ENCODE data around the gene WNK4.
A peak's percentile ranks its signal among the peaks of the same experiment; 100 is the strongest.

The WNK4 gene

GRCh38 chr17:42797067-42798007 is 16.9 kb downstream of the WNK4 start:
- no peak for DNase-seq (ENCODE audit: low read depth)

GRCh38 chr17:42798011-42798382 is 17.6 kb downstream of the WNK4 start:
- DNase-seq (ENCODE audit: low read depth) = no peak

- DNase-seq (ENCODE audit: low read depth) = peak; percentile 54
These were observed 18.3 kb downstream of the WNK4 start, which contains the start of the genes CNTD1 and COA3 for GRCh38 chr17:42798383-42799380. CNTD1 (plus strand) TSS chr17:42798861; CDS start chr17:42799068, 207 bp downstream. COA3 (minus strand) TSS chr17:42798704; CDS start chr17:42798681, 23 bp downstream.

GRCh38 chr17:42803074-42803883 is 22.9 kb downstream of the WNK4 start:
- DNase-seq (ENCODE audit: low read depth) = no peak

GRCh38 chr17:42804918-42805367 is 24.5 kb downstream of the WNK4 start:
- DNase-seq (ENCODE audit: low read depth) = no peak

- no peak for DNase-seq (ENCODE audit: low read depth)
These were observed 25.8 kb downstream of the WNK4 start for GRCh38 chr17:42806249-42806648.

- no peak for DNase-seq (ENCODE audit: low read depth)
These were observed 28.8 kb downstream of the WNK4 start for GRCh38 chr17:42809250-42809649.

GRCh38 chr17:42814633-42815399 is 34.4 kb downstream of the WNK4 start:
- no peak for DNase-seq (ENCODE audit: low read depth)

GRCh38 chr17:42817866-42818265 is 37.5 kb downstream of the WNK4 start:
- DNase-seq (ENCODE audit: low read depth) = no peak

GRCh38 chr17:42818379-42818778 is 38.0 kb downstream of the WNK4 start:
- no peak for DNase-seq (ENCODE audit: low read depth)

GRCh38 chr17:42819939-42820535 is 39.6 kb downstream of the WNK4 start:
- peak; percentile 47 for DNase-seq (ENCODE audit: low read depth)

- DNase-seq (ENCODE audit: low read depth) = no peak
These were observed 40.8 kb downstream of the WNK4 start for GRCh38 chr17:42821176-42821575.

GRCh38 chr17:42827472-42827871 is 47.1 kb downstream of the WNK4 start:
- DNase-seq (ENCODE audit: low read depth) = no peak

- no peak for DNase-seq (ENCODE audit: low read depth)
These were observed 50.6 kb downstream of the WNK4 start for GRCh38 chr17:42830971-42831370.

GRCh38 chr17:42832213-42832933 is 52.0 kb downstream of the WNK4 start:
- no peak for DNase-seq (ENCODE audit: low read depth)

- peak; percentile 83 for DNase-seq (ENCODE audit: low read depth)
These were observed 52.7 kb downstream of the WNK4 start, which contains the start of gene PSME3 for GRCh38 chr17:42832934-42833766. PSME3 (plus strand) TSS chr17:42833397; CDS start chr17:42833632, 235 bp downstream.

GRCh38 chr17:42833767-42834422 is 53.5 kb downstream of the WNK4 start:
- no peak for DNase-seq (ENCODE audit: low read depth)

- DNase-seq (ENCODE audit: low read depth) = no peak
These were observed 55.3 kb downstream of the WNK4 start for GRCh38 chr17:42835732-42836131.
